OCI-LY7 (cell line): ENCODE measurements around the gene TSPYL1. TPM values are rescaled to one million over a fixed set of nuclear protein-coding genes. Genes with fewer than 3 reads are reported as not detected.

ENCODE experiments used
- BruUV-seq: library from RNA; stranded (reverse); fragments of 400-500 nt; replicated peaks from 2 replicates; lab custom pipeline; 2021; lab: Mats Ljungman, UMichigan
- CTCF ChIA-PET: fragments of 300-600 bp; sonication (Branson Sonifier 250); formaldehyde crosslinking; loops from one replicate; lab custom pipeline; 2022; ENCODE audit warnings: antibody characterized with exemption; ENCODE audit not compliant: unreplicated experiment; lab: Charles Lee
- POLR2A ChIA-PET: fragments of 300-600 bp; sonication (Branson Sonifier 250); formaldehyde crosslinking; loops from one replicate; lab custom pipeline; 2022; ENCODE audit warnings: antibody characterized with exemption; lab: Charles Lee
- DNase-seq: peaks from one replicate; pipeline ENCODE4 v3.0.0-alpha.2; 2015; ENCODE audit warnings: low spot score
- H2AFZ ChIP-seq: fragments of 200-600 bp; sonication (generic), shearing (Covaris generic); 2 replicates; pipeline ENCODE4 v1.6.1; 2014; ENCODE audit warnings: mild to moderate bottlenecking, antibody characterized with exemption, low read length, moderate library complexity
- H3K27ac ChIP-seq: fragments of 200-600 bp; sonication (generic); 2 replicates; pipeline ENCODE4 v1.5.1; 2014; ENCODE audit warnings: mixed run types, low read depth, mild to moderate bottlenecking, moderate library complexity, low read length, inconsistent platforms; ENCODE audit not compliant: poor library complexity, severe bottlenecking
- H3K36me3 ChIP-seq: fragments of 200-600 bp; sonication (generic); 2 replicates; pipeline ENCODE4 v1.6.1; 2014; ENCODE audit warnings: mild to moderate bottlenecking, antibody characterized with exemption, low read length, moderate library complexity, mixed read lengths; ENCODE audit not compliant: insufficient read depth
- H3K4me1 ChIP-seq: fragments of 200-600 bp; sonication (generic); 2 replicates; pipeline ENCODE4 v1.5.1; 2014; ENCODE audit warnings: mild to moderate bottlenecking, low read length; ENCODE audit not compliant: insufficient read depth, poor library complexity, severe bottlenecking
- H3K4me2 ChIP-seq: fragments of 200-600 bp; sonication (generic); 2 replicates; pipeline ENCODE4 v1.6.1; 2014; ENCODE audit warnings: mild to moderate bottlenecking, low read length
- H3K4me3 ChIP-seq: fragments of 200-600 bp; sonication (generic); 2 replicates; pipeline ENCODE4 v1.5.1; 2014; ENCODE audit warnings: mild to moderate bottlenecking, low read depth, low read length; ENCODE audit not compliant: poor library complexity, severe bottlenecking
- H3K79me2 ChIP-seq: fragments of 200-600 bp; sonication (generic); 2 replicates; pipeline ENCODE4 v1.6.1; 2016; ENCODE audit warnings: low read depth, mild to moderate bottlenecking, low read length, moderate library complexity, mixed read lengths; ENCODE audit not compliant: insufficient read depth
- H3K9me2 ChIP-seq: fragments of 200-600 bp; sonication (generic); 2 replicates; pipeline ENCODE4 v1.6.1; 2016; ENCODE audit warnings: mild to moderate bottlenecking, low read length, mixed read lengths; ENCODE audit not compliant: insufficient read depth
- H3K9me3 ChIP-seq: fragments of 200-600 bp; sonication (generic); 2 replicates; pipeline ENCODE4 v1.6.1; 2014; ENCODE audit warnings: mild to moderate bottlenecking, mixed run types, low read length, mixed read lengths
- H4K20me1 ChIP-seq: fragments of 200-600 bp; sonication (generic); 2 replicates; pipeline ENCODE4 v1.6.1; 2014; ENCODE audit warnings: mild to moderate bottlenecking, antibody characterized with exemption, low read length, moderate library complexity, mixed read lengths; ENCODE audit not compliant: insufficient read depth
- EZH2phosphoT487 ChIP-seq: fragments of 200-600 bp; sonication (generic); IDR thresholded peaks from 2 replicates; pipeline ENCODE4 v1.6.1; 2018; ENCODE audit warnings: low read depth, borderline replicate concordance, mild to moderate bottlenecking, mixed run types, antibody characterized with exemption, low read length, moderate library complexity, mixed read lengths
- intact Hi-C: fragments of 100-400 bp; cut with micrococcal nuclease; formaldehyde crosslinking; loops from one replicate; pipeline ENCODE4 v1.10.0; 2022; ENCODE audit not compliant: unreplicated experiment
- total RNA-seq, 2 experiments: library from RNA; depleted of rRNA in 1 of 2; stranded (reverse); fragments of >200 nt in 1 of 2; shearing (Covaris generic) in 1 of 2; gene quantifications; 2 replicates each; pipeline ENCODE4 v1.2.3, GENCODE V29; 2014 to 2022
- TF ChIP-seq, protein P1 (sequence below): fragments of 200-600 bp; sonication (generic); conservative IDR thresholded peaks from 2 replicates; pipeline ENCODE4 v1.5.1; 2014; ENCODE audit warnings: mild to moderate bottlenecking, antibody characterized with exemption, low read length, moderate library complexity, mixed read lengths

The TSPYL1 gene
- total RNA-seq, 2 experiments from 2014 or later: 32.8 to 50.3 TPM

DNA sequence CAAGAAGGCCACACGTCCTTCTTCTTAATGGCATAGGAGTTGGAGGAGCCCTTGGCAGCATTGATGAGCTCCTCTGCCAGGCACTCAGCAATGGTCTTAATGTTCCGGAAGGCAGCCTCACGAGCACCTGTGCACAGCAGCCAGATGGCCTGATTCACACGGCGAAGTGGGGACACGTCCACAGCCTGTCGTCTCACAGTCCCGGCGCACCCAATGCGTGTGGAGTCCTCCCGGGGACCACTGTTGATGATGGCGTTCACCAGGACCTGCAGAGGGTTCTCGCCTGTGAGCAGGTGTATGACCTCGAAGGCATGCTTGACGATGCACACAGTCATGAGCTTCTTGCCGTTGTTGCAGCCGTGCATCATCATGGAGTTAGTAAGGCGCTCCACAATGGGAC, 21.2 kb downstream of the TSPYL1 start:
- Histone ChIP-seq H3K27ac (no peak overlapping the region), H3K79me2 (peaks cover 6% of the 10 kb centered on the region; the same call in 1 of the 2 replicates), H3K36me3 (no peaks in the 10 kb centered on the region), H3K4me3 (no peak overlapping the region), H3K4me2 (no peak overlapping the region), H4K20me1 (no peaks in the 10 kb centered on the region), H2AFZ (no peak overlapping the region), H3K4me1 (no peaks in the 10 kb centered on the region), H3K9me3 (no peaks in the 10 kb centered on the region), H3K9me2 (no peaks in the 10 kb centered on the region)
- ChIA-PET POLR2A (interaction anchor here (1.6 kb wide), 1 partner anchor 26 kb away, joined by 3 read pairs; no protein-coding TSS in a partner anchor), CTCF (interaction anchor here (1.3 kb wide), 1 partner anchor 10 kb away, joined by 4 read pairs; no protein-coding TSS in a partner anchor)
- intact Hi-C loops: no loop called here
- no TSS peak for BruUV-seq
- no peak for DNase-seq
- TF ChIP-seq, protein P1, sequence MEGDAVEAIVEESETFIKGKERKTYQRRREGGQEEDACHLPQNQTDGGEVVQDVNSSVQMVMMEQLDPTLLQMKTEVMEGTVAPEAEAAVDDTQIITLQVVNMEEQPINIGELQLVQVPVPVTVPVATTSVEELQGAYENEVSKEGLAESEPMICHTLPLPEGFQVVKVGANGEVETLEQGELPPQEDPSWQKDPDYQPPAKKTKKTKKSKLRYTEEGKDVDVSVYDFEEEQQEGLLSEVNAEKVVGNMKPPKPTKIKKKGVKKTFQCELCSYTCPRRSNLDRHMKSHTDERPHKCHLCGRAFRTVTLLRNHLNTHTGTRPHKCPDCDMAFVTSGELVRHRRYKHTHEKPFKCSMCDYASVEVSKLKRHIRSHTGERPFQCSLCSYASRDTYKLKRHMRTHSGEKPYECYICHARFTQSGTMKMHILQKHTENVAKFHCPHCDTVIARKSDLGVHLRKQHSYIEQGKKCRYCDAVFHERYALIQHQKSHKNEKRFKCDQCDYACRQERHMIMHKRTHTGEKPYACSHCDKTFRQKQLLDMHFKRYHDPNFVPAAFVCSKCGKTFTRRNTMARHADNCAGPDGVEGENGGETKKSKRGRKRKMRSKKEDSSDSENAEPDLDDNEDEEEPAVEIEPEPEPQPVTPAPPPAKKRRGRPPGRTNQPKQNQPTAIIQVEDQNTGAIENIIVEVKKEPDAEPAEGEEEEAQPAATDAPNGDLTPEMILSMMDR: no peak
- no peak for TF ChIP-seq EZH2phosphoT487

DNA sequence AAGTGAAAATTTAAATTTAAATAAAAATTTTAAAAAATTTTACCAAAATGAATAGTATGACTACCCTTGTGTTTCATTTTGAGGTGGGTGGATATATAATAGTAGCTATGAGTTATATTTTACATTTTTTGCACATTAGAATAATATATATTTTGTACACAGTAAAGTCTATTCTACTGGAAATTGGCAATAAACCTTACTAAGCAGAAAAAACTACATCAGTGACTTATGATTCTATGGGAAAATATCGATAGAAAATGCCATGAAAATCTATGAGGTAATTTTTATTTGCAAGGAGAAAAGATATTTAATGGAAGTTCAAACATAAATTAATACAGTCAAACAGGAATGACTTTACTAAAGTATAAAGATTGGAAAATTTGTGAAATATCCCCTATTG, 23.0 kb downstream of the TSPYL1 start:
- POLR2A ChIA-PET: interaction anchor here (0.7 to 0.9 kb wide), 2 partner anchors 315 to 1859 kb away, joined by 3 read pairs; partner anchors contain the start of gene RWDD1
- no peaks in the 10 kb centered on the region for H3K36me3 ChIP-seq
- intact Hi-C loops: no loop called here

More for the DNA sequence above, 23.0 kb downstream of the TSPYL1 start:
- peaks cover 16% of the 10 kb centered on the region for H3K4me1 ChIP-seq
- no TSS peak for BruUV-seq
- peaks cover 19% of the 10 kb centered on the region for H3K79me2 ChIP-seq
- TF ChIP-seq EZH2phosphoT487: no peak
- TF ChIP-seq, protein P1: no peak
- no peak for DNase-seq
- no peak overlapping the region for H3K4me2 ChIP-seq
- H3K4me3 ChIP-seq: no peak overlapping the region
- CTCF ChIA-PET: no interaction called here
- H2AFZ ChIP-seq: no peak overlapping the region
- H3K27ac ChIP-seq: no peak overlapping the region
- no peaks in the 10 kb centered on the region for H4K20me1 ChIP-seq
- no peaks in the 10 kb centered on the region for H3K9me2 ChIP-seq
- H3K9me3 ChIP-seq: no peaks in the 10 kb centered on the region
